ENCODE data around the gene UNC13C.

The UNC13C gene

DNA sequence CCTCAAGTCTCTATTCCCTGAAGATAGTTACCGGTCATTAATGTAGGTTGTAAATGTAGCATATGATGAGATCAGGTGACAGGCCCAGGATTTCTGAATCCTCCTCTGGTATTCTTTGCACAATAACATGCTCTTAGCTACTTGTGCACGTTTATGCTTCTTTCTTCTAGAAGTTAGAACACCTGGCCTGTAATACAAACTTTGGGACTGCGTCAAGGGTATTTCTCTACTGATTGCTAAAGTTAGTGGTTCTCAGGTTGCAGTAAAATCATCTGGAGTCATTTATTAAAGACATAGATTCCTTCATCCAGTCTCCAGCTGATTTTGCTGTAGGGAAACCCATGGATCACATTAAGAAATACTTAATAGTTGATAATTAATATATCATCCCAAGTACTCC lies 48.0 kb downstream of the UNC13C start:
- no peak for DNase-seq

DNA sequence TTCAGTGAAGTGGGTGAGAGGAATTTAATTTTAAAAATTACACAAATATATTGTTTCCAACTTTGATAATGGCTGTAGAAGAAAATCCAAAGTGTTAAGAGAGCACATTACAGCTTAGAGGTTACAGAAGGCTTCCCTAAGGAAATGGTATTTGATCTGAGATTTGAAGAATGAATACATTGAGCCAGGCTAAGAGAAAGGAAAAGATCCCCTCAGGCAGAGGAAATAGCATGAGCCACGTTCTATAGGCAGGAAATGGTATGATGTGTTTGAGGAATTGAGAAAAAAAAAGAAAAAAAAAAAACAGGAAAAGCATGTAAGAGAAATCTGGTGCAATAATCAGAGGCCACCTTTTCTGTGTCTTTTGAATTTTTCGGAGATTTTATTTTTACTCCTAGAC lies 48.6 kb downstream of the UNC13C start:
- DNase-seq: no peak

DNA sequence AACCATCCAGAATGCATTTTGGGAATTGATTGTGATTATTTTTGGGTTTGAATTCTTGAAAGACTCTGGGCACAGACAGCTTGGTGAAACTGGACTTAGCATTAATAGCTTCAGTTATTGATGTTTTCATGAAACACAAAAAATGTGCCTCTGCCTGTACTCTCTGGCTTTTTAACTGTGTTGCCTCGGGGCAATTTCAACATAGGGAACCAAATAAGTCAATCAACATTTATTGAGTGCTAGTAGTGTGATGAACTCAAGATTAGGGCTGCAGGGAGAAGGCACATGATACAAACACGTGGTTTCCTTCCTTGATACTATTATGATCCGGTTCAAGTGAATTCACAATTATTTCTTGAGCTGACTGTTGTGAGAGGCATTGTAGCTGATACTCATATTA lies 50.8 kb downstream of the UNC13C start:
- no peak for DNase-seq

DNA sequence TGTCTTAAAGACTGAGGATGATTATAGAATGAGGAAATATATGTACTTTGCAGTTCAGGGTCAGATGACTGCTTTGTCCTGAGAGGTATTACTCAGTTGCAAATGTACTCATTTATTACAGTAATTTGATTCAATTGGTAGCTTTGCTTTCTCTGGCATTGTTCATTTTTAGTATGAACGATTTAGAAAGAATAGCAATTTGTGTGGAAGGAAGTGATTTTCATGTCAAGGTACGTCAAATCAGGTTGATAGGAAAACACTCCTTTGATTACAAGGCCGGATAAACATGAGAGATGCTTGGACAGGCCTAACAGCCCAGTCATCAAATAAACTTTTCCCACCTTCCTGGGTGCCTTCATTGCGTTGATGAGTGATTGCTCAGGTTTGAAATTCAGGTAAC lies 53.8 kb downstream of the UNC13C start:
- no peak for DNase-seq

DNA sequence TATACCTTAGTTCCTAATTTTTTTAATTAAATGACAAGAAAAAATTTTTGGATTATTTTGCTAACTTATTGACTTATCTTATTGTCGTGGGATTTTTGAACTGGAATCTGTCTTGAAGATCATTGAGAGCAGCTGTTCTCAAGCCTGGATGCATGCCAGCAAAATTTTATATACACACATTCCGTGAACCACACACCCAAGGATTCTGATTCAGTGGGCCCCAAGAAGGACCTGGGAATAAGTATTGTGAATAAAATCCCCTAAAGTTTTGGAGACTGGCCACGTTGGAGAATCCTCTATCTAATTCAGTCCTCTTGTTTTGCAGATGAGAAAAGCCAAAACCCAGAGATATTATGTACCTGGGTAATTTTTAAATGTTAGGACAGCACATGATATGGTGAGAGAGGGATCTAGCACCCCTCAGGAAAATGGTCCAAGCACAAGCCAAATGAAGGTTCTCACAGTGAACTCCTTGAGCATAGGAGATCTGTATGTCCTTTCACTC lies 55.2 kb downstream of the UNC13C start:
- DNase-seq: no peak

DNA sequence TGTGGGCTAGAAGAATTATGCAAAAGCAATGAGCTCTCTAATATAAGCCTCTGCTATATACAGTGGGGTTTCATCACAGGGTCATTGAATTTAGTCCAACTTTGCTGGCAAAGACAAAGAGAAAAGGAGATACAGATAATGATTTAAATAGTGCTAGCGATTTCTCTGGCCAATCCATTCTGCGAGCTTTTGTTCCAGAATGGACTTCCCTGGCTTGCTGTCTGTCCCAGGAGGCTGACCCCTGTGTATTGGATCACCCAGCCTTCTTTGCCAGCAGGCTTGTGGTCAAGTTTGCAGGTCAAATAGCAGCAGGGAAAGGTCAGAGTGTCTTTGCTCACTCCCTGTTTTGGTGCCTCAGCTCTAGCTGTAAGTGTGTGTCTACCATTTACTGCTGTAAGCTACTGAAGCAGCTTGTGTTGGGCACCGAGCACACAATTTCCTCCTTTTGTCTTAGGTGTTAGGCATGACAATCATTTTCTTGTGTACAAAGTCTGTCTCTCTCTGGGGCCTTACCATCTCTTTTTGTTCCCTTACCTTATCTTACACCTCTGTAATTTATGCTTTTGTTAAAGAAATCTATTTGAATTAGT lies 55.7 kb downstream of the UNC13C start:
- no peak for DNase-seq

DNA sequence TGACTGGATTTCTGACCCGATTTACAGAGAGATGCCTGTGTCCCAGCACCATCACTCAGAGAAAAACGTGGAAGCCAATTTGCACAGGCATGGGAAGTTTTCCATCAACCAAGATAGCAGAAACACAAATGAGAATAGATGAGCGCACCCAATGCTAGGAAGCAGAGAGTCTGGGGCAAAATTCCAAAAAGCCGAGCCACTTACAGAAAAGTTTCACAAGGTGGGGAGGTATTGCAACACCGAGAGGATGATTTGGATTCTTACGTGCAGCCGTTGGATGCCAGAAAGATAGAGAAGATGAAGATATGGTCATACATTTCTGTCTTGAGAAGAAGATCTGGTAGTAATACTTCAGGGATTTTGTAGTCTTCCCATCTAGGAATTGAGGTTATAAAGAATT lies 57.4 kb downstream of the UNC13C start:
- no peak for DNase-seq

DNA sequence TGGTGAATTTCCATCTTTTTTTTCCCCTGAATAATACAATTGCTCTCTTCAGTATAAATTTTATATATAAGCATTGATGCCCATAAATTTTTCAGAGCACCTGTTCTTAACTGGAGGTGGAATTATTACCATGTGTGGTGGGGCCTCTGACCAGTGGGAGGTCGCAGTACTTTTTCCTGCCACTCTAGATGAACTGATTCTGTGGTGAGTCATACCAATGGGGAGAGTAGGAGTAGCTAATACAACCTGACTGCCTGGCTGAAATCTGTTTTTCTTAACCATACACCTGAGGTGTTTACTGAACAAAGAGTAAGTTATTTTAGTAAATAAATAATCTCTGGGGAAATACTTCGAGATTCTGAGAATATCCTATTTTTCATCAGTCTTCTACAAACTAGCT lies 67.2 kb downstream of the UNC13C start:
- no peak for DNase-seq

DNA sequence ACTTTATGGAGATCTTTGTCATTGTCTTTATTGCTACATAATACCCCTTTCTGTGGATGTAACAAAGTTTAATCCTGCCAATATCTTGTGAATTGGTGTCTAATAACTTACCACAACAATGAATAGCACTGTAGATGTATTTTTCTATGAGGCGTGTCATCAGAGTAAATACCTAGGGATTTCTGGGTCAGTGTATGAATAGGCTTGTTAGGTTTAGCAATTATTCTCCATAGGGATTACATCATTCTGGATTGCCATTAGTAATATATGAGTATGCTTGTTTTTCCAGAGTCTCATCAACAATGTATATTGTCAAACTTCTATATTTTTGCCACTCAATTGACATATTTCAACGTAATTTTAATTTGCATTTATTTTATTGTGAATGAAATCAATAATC lies 67.9 kb downstream of the UNC13C start:
- DNase-seq: no peak

DNA sequence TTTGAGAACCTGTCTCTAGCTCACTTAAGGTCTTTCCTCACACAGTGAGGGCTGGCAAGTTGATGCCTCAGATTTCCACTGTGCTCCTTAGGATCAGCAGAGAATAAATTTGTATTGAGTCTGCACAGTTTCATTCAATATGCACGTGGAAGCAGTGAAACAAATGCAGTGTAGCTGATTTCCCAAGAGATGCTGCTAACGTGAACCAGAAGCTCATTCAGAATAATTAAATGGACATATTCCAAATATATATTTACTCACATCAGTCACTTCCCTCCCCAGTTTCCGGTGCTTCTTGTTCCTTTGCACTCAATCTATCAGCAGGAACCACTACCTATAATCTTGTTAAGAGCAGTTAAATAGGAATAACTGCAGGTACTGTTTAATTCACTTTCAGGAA lies 86.1 kb downstream of the UNC13C start:
- no peak for DNase-seq

DNA sequence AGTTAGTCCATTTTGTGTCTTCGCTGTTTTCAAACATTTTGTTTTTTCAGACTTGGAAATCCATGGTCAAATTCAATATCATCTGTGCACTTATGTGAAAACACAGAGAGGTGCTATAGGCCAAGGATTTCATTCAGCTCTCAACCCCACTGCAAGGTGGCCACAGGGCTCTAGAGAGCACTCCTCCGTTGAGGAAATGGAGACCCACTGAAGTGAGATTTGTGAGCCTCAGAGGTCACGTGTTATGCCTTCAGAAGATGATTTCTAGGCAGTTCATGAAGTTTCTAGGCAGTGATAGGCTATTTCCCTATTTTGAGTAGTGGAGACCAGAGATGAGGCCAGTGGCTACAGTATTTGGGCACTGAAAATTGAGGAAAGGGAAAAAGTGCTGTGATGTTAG lies 88.2 kb downstream of the UNC13C start:
- no peak for DNase-seq

DNA sequence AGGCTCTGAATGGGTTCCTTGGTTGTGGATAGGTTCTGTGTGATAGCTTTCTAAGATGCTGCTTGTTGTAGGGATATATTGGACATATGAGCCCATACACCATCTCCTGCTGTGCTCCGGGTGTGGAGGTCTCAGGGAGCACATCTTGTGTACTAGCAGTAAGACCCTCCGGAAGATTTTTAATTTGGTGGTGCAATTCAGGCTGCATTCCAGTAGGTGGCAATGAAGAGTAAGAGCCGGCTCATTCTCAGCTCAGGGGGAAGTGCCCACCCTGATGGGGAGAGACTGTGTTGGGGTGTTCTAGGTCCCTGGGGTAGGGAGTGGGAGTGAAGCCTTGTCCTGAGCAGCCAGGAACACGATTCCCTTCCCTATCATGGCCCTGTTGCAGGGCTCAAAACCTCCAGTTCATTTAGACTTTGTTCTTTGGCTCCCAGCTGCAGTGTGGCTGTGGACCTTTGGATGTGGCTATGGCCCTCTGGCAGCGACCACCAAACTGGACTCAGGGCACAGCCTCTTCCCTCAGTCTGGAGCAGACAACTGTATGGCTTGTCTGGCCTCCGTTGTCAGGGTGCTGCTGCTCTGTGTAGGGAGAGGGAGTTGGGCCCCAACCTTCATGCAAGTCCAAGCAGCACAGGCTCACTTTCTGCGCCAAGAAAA lies 104.7 kb downstream of the UNC13C start:
- DNase-seq: no peak

DNA sequence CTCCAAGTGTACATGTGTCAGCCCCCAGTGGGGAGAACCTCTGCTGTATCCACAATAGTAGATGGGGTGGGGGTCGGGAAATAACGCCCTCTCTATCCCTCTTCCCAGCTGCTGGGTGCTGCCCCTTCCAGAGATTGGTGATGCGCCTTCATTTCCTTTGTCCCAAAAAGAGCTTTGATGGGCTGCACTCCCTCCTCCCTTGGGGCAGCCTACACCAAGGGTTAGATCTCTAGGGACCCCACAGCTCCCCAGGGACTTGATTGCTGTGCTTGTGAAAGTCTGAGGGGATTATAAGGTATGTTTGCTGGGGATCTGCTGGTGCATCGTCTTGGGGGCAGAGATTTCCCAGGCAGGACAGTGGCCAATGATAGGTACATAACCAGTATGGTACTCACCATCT lies 105.3 kb downstream of the UNC13C start:
- DNase-seq: no peak

DNA sequence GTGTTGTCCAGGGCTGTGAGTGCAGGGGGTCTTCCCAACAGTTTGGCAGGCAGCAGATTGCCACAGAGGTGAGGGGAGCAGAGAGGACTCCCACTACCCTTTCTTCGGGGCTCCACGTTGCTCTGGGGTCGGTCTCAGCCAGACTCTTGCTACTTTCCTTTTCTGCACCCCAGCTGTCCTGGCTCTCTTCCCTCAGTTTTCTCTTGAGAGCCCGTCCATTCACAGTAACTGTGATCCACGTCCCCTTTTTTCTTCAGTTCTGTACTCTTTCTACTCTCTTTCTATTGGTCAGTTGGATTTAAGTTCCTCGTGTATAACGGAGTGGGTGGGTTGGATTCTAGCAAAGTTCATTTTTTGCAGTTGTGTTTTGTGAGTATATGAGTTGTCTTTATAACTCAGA lies 105.8 kb downstream of the UNC13C start:
- DNase-seq: no peak

DNA sequence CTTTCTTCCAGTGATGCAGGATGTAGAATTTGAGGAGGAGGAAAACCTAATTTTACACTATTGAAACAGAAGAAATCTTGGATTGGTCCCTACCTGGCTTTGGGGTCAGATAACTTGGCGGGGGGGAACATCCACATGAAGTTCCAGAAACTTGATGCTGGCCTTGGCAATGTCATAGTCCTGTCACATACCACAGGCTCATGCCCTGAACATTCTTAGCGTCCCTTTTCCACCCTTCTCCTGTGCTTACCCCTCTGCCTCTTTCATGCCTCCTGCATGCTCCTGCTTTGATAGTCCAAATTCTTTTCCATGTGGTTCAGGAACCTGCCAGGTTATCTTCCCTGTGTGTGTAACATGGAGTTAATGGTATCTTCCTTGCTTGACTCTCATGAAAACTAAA lies 110.6 kb downstream of the UNC13C start:
- DNase-seq: no peak

DNA sequence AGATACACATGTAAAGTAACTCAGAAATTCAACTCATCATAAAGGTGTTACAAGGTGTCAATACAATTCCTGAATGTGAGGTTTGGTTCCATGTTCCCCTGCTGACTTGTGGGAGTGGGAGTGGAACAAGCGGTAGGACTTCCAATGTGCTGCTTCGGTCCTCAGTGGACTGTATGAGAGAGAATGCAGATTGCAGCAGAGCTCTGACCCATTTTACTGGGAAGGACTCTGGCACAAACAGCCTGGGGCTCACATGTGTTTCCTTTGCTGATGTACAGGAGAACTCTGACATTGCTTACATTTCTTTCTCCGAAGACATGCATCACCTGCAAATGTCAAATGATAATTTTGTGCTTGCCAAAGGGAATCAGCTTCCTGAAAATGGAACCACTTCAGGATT lies 111.5 kb downstream of the UNC13C start:
- DNase-seq: no peak

DNA sequence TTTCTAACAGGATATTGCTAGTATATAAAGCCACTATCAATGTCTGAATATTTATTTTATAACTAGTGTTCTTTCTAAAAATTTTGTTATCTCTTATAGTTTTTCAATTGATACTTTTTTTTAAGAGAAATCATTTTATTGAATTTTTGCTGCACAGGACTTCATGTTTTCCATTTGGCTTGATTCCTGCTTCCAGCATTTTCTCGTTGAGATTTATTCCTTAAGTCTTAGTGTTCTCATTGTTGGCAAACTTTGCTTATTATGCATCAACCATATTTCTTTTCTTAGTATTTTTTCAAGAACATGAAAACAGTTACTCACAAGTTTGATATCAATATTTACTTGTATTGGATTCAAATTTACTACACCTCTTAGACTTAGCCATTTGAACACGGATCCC lies 113.4 kb downstream of the UNC13C start:
- DNase-seq: no peak

DNA sequence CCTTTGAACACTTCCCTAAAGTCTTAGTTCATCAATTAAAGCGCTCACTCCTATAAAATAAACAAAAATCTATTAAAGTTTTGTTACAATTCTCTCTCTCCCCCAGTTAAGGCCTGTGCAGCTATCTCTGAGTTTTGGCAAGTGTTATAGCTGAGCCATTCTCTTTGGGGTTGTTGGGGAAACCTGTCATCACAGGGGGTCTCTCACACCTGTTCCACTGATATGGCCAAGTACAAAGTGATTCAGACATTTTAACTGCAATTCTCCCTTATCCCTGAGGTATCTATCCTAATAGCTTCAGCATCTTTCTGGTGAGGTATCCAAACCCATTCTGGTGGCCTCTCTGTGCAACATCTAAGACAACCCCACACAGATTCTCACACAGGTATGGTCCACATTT lies 116.4 kb downstream of the UNC13C start:
- no peak for DNase-seq

DNA sequence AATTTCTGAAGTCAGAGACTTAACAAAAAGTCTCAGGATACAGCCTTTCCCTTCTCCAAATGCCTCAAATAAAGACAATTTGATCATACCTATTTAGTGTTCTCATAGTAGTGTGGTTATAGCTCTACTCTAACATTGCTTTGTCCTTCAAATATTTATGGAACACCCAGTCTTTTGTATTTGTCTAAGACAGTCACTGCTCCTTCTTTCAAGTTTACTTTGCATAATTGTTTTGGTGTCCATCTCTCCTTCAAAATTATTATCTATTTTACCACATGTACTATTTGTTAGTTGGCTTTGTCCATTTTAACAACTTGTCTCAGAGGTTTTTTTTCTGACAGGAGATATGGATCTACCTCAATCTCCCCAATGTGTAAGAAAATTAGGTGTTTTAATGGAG lies 118.8 kb downstream of the UNC13C start:
- DNase-seq: no peak

DNA sequence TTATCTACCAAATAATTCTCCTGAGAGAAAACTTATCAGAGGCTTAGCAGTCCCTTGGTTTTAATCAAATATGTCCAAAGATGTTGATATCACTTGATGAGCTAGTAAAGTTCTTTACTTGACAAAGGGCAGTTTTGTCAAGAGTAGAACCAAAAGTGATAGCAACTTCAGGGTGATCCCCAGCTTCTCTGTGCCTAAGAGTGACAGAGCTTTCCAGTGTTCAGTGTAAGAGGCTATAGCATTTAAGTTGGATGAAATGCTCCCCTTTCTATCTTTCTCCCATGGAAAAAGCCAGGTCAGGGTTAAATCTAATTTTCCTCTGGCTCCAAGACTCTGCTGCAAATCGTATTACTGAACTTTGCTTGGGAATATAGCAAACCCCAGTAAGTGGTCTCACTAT lies 120.8 kb downstream of the UNC13C start:
- DNase-seq: no peak

DNA sequence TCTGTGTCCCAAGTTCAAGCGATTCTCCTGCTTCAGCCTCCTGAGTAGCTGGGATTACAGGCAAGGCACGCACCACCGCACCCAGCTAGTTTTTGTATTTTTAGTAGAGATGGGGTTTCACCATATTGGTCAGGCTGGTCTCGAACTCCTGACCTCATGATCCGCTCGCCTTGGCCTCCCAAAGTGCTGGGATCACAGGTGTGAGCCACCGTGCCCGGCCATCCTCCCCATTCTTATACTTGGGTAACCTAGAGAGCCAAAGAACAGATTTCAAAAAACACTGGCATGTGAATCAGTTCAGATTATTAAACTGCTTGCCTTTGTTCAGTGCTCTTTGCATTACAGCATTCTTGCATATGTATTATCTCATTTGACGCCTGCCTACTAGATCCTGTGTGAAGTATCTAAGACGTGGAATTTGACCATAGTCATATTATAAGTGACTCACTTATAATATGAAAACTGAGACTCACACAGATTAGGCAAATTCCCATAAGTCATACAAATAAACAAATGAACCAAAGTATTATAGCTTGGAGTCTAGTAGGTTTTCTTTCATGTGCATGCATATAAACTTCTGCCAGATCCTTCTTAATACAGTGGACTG lies 123.5 kb downstream of the UNC13C start:
- no peak for DNase-seq

DNA sequence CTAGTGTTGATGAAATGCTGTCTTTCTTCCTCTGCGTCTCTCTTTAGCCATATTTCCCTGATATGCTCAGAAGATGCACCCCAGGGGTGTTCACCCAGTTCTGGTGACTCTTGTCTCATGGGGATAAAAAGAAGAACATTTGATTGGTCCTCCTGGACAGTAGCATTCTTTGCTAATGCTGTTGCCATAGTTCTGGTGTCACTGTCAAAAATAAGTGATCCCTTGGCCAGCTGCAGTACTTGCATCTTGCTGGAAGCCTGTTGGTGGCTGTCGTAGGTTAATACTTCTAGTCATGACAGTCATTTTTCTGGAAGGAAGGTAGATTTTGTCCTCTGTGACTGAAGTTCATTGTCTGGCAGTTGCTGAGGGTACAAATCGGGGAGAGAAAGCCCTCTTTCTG lies 124.5 kb downstream of the UNC13C start:
- no peak for DNase-seq

DNA sequence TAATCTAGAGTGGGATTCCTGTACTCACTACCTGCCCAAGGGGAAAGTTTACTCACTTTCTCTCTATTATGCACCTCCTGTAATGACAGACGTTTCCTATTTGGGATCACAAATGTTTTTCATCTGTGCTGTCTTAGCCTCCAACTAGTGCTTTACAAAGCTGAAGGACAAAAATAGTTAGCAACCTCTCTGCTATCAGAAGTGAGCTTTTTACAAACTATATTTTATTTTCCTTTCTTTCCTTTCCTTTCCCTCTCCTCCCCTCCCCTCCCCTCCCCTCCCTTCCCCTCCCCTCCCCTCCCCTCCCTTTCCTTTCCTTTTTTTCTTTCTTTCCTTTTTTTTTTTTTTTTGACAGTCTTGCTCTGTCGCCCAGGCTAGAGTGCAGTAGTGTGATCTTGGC lies 130.8 kb downstream of the UNC13C start:
- no peak for DNase-seq

DNA sequence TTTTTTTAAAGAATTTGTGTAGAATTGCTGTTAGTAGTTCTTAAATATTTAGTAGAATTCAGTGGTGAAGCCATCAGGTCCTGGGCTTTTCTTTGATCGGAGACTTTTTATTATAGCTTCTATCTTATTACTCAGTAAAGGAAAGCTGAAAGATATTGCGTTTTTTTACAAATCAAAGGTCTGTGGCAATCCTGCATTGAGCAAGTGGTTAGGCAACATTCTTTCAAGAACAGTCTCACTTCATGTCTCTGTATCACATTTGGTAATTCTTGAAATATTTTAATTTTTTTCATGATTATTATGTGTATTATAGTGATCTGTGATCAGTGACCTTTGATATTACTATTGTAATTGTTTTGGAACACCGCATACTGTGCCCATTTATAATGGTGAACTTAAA lies 140.8 kb downstream of the UNC13C start:
- no peak for DNase-seq

DNA sequence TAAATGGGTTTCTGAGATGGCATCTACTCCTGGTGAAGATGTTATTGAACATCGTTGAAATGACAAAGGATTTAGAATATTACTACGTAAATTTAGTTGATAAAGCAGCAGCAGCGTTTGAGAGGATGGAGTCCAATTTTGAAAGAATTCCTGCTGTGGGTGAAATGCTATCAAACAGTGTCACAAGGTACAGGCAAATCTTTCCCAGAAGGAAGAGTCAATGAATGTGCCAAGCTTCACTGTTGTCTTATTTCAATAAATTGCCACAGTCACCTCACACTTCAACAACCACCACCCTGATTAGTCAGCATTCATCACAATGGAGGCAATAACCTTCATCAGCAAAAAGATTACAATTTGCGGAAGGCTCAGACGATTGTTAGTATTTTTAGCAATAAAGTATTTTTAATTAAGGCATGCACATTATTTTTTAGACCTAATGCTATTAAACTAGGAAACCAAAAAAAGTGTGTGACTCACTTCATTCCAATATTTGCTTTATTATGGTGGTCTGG lies 142.8 kb downstream of the UNC13C start:
- DNase-seq: no peak
